IPS-NIHi11 (cell line): ENCODE measurements around the gene DGKB.

Source experiments
- DNase-seq: peaks from one replicate; pipeline ENCODE4 v3.0.0; 2012; ENCODE audit warnings: mixed read lengths, low spot score

DGKB gene

DNA sequence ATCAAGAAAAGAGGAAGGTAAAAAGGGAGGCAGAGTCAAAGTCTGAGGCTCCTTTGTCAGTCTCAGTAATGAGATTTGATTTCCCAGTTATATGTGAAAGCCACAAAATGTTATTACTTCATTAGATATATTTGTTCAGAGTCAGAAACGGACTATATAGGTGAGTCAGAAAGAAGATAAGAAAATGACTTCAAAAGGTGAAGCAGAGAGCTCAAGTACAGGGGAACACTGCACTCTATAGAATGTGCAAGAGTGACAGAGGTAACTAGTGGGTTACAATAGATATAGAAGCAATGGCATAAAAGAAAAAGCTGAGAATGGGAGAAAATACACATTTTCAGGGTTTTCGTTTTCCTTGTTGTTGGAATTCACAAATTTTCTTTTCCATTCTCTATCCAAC, 43.3 kb downstream of the DGKB start:
- DNase-seq, result no peak

DNA sequence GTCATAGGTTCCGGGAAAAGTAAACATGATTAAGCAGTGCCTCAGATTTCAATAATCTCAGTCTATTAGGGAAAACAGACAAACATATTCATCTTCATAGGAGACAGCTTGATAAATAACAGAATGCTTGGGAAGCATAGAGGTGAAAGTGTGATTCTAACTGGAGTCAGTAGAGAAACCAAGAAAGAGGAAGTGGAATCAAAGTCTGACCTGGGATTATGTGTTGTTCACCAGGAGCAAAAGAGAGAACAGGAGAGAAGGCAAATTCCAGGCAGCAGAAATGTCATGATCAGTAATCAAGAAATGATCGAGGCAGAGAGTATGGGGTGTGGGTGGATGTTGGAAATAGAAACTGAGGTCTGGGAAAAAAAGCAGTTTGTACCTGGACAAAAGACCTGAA, 43.7 kb downstream of the DGKB start:
- DNase-seq, result no peak

DNA sequence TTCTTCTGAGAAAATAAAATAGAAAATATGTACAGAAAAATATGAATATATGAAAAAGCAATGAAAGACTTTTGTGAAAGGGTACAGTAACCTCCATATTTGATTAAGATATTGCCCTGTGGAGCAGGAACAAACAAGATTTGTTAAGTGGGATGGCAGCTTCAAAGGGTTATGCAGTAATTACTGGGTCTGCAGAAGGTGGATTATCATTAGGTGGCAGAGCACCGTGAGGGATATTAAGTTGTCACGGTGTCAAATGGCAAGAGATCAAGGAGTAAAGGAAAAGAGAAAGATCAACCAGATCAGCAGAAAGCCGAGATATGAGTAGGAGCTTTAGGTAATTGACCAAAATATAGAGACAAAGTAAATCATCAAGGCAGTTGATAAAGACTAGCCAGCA, 44.1 kb downstream of the DGKB start:
- no peak for DNase-seq

DNA sequence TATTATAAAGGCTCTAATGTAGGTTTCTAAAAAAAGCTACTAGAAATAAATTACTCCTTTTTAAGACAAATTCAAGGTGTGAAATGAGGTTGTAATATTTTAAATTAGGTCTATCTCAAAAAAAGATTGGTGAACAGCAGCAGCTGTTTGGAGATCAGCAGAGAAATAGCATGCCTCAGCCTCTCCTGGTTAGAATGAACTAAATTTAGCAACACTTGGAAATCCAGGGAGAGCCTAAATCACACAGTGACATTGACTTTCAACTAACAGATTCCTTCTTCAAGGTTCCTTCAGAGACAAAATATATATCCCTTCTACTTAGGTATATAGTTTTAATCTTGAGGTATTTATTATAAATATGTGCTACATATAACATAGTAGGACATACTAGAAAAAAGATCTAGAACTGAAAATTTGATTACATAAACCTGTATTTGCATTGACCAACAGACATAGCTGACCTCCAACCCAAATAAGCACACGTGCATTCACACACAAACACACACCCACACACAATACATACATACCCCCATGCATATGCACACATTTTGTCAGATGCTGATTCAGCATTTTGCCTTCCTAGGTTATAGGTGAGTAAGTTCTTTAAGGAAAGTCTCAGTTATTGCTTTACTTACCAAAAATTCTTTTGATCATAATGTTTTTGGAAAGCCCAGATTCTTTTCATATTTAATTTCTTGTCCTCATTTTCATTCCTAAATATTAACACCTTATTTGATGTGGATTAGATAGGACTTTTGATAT, 47.3 kb downstream of the DGKB start:
- DNase-seq, result no peak

DNA sequence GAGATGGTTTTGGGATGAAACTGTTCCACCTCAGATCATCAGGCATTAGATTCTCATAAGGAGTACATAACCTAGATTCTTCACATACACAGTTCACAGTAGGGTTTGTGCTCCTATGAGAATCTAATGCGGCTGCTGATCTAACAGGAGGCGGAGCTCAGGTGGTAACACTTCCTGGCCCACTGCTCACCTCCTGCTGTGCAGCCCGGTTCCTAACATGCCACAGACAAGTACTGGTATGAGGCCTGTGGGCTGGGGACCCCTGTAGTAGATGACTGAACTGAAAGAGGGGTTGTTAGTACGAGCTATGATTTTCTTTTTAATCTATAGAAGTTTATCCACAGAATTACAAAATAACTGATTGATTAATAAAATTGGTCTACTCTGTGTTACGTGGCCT, 48.1 kb downstream of the DGKB start:
- no peak for DNase-seq

DNA sequence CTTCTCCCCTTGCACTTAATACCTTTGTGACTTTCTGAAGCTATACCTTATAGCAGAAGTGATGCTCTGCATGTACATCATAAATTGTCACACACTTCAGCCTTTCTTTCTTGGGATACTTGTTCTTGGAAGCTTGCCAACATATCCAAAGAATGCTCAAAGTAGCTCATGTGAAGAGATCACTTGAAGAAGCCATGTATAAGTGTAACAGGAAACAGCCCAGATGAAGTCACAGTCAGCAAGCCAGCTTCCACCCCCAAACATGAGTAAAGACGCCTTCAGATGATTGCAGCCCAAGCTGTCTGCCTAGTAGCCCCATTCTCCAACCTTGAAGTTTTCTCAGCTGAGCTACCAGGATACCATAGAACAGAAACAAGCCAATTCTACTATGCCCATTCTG, 50.9 kb downstream of the DGKB start:
- DNase-seq, result no peak

DNA sequence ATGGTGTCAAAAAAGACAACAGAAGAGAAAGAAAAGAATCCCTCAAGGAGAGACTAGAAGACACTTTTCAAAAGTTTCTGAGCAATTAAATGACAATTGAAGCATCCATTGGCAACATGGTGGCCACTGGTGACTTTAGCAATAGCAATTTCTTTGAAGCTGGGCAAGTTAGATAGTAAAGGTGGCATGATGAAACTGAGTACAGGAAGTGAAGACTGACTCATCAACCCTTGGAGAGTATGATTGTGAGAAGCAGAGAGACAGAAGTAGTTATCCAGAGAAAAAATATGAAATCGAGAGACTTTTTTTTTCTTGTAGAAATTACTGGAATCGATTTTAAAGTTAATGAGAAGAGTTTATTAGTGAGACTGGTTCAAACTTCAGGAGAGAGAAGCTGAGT, 52.5 kb downstream of the DGKB start:
- DNase-seq, result no peak

DNA sequence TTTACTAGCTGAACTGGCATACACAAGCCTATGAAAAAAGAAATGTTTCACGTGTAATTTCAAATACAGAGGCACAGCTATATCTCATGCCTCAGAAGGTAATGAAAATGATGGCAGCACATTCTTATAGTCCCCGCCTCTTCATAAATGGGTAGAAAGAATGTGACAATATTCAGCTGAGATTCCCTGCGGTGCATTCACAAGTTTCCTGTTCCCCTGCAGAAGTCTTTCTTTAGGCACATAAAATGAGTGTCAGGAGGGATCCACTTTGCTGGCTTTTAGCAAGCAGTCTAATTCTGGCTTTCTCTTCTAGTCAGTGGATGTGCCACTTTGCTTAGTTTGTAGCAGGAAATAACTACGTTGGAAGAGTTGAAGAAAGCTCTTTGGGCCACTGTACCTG, 56.1 kb downstream of the DGKB start:
- DNase-seq, result peak; percentile 34

DNA sequence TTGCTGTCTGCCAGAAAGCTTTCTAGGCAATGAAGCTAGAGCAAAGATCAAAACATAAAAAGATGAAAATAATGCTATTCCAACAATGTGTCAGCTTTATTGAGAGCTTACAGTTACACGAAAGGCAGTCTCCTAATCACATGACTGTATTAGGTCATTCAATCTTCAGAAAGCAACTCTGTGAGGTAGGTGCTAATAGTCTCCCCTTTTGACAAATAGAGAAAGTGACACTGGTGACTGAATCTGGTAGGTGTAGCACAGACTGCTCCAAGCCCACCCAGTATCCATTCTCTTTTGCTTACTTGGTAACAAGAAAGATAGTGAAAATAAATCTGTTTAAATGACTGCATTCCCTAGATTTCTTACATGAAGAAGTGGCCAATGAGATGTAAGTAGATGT, 58.8 kb downstream of the DGKB start:
- no peak for DNase-seq

DNA sequence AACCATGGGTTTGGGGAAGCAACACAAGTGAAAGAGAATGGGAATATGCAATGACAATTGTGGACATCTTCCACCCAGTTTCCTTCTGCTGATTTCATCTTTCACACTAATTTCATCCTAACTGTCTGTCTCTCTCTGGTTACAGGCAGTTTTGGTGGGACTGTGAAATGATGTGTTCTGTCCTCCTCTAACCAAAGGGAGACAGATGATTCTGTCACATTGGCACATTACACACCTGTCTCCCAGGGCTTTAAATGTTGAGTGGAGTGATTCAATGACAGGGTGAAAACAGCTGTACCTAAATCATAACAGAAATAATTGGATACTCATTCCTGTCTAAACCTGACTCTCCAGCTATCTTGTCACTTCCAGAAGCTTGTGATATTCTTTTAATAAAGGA, 60.0 kb downstream of the DGKB start:
- DNase-seq, result no peak

DNA sequence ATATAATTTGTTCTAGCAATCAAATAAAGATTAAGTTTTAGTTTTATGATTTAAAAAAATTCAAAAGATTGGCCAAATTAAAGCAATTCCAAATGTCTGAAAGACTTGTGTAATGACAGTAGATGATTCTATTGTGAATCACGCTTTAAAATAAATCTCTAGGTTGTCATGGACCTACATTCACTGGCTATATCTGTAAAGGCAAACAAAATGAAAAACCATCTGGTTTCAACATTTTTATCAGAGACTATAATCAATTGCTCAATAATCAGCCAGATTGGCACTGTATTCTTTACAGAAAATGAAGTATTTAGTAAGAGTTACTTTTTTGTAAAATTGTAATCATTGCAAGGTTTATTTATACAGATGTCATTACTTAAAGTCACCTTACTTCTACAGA, 60.7 kb downstream of the DGKB start:
- DNase-seq, result no peak

DNA sequence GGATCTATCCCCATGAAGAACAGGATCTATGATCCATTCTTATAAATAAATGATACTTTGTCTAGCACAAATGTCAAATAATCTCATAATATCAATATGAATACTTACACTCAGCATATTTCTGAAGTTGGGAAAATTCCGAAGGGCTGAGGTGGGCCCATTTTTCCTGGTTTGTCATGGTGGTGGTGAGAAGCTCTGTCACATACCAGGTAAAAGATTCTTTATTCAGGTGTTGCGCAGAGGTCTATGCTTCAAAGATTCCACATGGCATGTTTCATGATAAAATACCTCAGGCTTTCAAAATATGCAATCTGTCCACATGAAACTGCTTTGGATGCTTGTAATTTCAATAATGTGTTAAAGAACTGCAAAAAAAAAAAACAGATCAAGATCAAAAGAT, 61.5 kb downstream of the DGKB start:
- DNase-seq, result no peak

DNA sequence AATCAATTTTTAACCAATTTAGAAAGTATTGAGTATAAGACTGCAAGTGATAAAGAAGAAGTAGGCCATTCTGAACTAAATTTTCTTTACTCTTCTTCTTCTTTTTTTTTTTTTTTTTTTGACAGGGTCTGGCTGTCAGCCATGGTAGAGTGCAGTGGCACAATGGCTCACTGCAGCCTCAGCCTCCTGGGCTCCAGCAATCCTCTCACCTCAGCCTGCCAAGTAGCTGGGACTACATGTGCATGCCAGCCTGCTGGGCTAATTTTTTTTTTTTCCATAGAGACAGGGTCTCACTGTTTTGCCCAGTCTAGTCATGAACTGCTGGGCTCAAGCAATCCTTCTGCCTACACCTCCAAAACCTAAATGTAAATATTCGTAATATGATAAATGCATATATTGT, 63.2 kb downstream of the DGKB start:
- no peak for DNase-seq

DNA sequence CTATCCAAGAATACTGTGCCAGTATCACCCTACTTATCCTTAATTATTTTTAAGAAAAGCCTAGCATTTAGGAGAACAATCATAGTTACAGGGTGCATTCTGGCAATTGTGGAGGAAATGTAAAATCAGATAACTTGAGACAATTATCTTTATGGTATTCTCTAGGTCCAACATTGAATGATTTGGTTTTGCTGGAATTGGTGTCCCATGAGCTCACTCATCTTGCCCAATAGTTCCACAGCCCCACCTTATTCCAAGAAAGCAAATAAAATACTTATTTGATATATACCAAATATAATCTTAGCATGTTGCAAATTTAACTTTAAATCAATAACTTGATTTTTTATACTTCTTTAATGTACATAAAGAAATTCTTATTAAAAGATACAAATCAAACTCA, 65.3 kb downstream of the DGKB start:
- DNase-seq, result no peak

DNA sequence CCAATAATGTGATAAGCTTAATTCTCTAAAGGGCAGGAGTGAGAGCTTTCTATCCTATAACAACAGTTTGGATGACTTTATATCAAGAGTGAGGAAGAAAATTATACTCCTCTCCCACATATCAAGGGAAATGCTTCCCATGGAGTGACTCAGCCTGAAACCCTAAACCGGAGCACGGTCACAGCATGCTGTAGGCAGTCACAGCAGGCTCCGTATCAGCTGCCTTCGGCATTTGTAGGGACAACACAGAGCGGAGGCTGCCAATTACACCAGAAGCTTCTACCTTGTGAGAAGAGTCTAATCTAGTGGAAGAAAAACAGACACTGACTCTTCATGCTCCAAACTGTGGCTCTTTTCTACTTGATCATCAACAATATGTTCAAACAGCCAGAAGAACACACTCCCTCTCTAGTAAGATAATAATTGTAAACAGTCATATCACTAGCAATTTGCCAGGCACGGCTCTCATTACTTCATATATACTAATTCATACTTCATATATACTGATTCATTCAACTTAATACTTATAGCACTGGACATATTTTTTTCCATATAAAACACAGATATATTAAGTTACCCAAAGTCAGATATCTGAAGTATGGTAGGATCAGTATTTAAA, 65.9 kb downstream of the DGKB start:
- peak; percentile 62 for DNase-seq

DNA sequence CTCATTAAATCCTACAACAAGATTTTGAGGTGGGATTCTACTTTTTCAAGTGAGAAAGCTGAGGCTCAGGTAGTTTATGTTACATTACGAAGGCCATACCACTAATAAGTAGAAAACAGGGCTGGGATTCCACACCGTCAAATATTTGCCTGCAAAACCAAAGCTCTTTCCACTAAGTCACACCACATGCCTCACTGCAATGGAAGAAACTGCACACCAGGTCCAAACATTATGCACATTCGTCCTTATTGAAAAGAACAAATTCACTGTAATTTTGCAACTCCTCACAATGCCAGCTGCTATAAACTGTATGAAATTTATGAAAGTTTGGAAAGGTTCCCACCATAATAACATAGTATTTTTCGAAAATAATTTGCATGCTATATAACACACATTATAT, 66.5 kb downstream of the DGKB start:
- no peak for DNase-seq

DNA sequence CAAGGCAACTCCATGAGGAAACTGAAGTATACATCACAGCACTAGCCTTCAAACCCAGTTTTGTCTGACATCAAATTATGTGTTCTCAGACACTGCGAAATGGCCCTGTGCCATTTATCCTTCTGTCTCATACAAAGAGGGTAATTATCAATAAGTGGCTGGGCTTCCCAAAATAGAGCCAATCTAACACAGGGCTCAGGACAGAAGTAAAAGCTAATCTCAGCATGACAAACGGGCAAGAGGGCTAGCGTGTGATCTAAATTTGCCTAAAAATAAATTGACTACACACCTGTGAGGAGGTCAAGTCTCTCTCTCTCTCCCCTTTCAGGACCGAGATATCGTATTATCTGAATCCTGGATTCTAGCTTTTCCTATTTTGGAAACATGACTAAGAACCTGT, 67.2 kb downstream of the DGKB start:
- no peak for DNase-seq

DNA sequence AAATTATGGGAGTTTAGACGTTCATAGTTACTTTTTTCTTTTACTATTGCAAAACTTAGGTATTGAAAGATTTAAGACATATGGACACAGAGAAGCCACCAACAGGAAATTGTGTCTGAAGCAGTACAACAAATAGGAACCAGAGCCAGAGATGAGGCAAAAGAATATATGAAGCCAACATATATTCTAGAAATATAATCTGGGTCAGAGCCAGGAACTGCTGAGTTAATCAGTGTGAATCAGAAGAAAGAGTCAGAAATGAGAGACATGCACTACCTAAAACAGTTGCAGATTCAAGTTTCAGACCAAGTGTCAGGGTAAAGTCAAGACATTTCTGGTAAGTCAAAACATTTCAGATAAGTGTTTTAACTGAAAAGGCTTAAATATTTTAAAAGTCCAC, 67.7 kb downstream of the DGKB start:
- no peak for DNase-seq

DNA sequence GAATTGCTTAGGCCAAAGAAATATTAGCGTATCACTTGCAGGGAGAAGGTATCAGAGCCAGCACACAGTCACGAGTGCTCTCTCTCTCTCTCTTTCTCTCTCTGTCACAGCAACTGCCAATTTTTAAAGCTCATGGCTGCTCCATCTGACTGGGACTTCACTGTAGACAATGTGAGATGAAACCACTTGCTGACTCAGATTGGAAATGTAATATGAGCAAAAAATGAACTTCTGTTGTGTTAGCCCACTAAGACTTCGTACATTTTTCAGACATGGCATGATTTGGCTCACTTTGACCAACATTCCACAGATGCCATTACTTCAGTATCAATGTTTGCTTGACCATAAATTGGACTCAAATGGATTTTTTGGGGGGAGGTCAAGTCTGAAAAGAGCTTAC, 68.1 kb downstream of the DGKB start:
- DNase-seq, result no peak

DNA sequence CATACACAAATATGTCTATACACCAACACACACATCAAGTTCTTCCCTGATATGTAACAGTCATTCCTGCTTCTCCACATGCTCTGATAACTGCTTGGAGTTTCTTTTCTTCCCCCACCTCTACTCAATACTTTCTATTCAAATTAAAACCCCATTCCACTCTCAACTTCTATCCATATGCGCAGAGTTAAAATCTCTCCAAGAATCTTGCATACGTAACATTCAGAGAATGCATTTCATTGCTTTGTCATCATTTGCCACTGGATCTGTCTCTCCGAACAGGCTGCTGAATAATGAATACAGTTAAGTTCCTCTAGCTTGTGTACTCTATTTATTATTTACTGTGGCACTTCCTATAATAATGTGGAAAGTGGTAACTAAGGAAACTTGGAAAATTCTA, 68.8 kb downstream of the DGKB start:
- no peak for DNase-seq

DNA sequence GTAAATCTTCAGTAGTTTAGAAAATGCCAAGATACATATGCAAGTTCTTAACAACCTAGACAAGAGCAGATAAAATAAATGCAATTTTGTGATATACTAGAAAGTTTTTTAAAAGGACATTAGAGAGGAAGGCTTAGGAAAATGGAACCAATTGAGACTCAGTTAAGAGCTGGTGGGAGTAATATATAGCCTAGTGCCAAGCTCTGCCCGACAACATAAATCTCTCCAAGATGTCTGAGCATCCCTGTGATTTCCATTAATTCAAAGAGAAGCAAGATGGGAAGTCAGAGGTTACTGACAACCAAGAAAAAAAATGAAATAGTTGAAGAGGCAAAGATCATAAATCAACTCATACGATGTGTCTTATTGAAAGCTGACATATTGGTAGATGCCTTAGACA, 74.5 kb downstream of the DGKB start:
- no peak for DNase-seq

DNA sequence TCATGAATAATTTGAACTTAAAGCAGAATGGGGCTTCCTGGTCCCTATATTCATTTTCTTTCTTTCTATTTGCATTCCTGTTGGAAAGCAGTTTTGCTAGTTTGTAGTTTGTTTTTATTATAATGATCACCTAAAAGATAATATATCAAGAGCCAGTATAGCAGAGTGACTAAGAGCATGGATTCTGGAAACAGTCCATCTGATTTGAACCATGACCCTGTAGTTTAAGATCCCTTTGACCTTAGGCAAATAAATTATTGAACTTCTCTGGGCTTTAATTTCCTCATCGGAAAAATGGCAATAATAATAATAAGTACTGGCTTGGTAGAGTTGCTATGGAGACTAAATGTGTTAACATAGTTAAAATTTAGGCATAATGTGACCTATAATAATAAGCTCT, 76.1 kb downstream of the DGKB start:
- no peak for DNase-seq

DNA sequence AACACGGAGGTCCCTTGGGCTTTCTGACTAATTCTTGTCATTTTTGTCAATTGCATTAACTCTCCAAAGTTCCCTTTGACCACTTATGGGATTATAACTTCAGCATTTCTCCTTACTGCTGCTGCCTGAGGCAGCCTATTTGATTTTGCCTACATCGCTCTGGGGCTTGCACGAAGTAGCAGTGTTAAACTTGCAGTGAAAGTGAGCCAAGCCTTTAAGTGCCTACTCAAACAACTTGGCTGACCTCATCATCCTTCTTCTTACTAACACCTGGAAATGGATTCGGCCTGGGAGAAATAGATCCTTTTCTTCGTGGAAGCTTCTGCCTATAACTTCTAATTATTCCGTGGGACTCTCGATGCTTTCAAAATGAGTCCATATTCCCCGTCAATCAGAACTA, 76.6 kb downstream of the DGKB start:
- DNase-seq, result no peak

DNA sequence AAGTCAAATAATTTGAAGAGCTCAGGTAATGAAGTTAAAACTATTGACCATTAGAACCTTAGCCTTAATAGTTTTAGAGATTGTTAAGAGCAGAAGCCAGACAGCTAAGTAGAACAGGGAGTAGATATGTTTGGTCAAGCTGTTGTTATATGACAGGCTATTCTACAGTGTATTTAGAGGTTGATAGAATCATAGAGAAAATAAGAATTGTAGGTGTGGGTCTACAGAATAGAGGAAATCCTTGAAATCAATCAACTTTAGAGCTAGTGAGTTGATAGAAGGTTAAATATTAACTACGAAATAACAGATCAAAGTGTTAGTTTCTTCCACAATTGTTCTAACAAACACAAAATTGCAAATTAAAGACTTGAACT, 80.1 kb downstream of the DGKB start:
- no peak for DNase-seq
